Neural cell (in vitro differentiated cells): Measurements from ENCODE around the gene LMO3.

Source experiments
- EP300 ChIP-seq: fragments of 450-650 bp; conservative IDR thresholded peaks from 2 replicates; pipeline ENCODE4 v1.6.1; 2014; ENCODE audit warnings: antibody characterized with exemption, mild to moderate bottlenecking, moderate library complexity; ENCODE audit not compliant: poor library complexity, severe bottlenecking
- EZH2 ChIP-seq: fragments of 200-600, 300-800 bp; shearing (Covaris generic), sonication (generic); IDR thresholded peaks from 2 replicates; pipeline ENCODE4 v1.6.1; 2014; ENCODE audit warnings: antibody characterized with exemption, low read length, borderline replicate concordance, mild to moderate bottlenecking; ENCODE audit not compliant: insufficient read depth, poor library complexity, severe bottlenecking
- MXI1 ChIP-seq: fragments of 450-650 bp; conservative IDR thresholded peaks from 2 replicates; pipeline ENCODE4 v1.6.1; 2014; ENCODE audit warnings: antibody characterized with exemption, mild to moderate bottlenecking; ENCODE audit not compliant: poor library complexity, severe bottlenecking
- POLR2AphosphoS5 ChIP-seq: IDR thresholded peaks from 2 replicates; pipeline ENCODE4 v1.6.1; 2012
- RAD21 ChIP-seq: fragments of 450-650 bp; conservative IDR thresholded peaks from 2 replicates; pipeline ENCODE4 v1.6.1; 2014; ENCODE audit warnings: antibody characterized with exemption, mild to moderate bottlenecking, moderate library complexity
- SMC3 ChIP-seq: fragments of 450-650 bp; conservative IDR thresholded peaks from 2 replicates; pipeline ENCODE4 v1.6.1; 2014; ENCODE audit warnings: antibody characterized with exemption, mild to moderate bottlenecking, moderate library complexity; ENCODE audit not compliant: poor library complexity
- TAF1 ChIP-seq: IDR thresholded peaks from 2 replicates; pipeline ENCODE4 v1.6.1; 2012; ENCODE audit warnings: low read depth
- TF ChIP-seq, protein P1 (sequence below): IDR thresholded peaks from 2 replicates; pipeline ENCODE4 v1.6.1; 2012; ENCODE audit warnings: borderline replicate concordance
- TF ChIP-seq, protein P2 (sequence below): fragments of 450-650 bp; IDR thresholded peaks from 2 replicates; pipeline ENCODE4 v1.5.1; 2014; ENCODE audit warnings: antibody characterized with exemption, mild to moderate bottlenecking, moderate library complexity; ENCODE audit not compliant: poor library complexity, severe bottlenecking

DNA sequence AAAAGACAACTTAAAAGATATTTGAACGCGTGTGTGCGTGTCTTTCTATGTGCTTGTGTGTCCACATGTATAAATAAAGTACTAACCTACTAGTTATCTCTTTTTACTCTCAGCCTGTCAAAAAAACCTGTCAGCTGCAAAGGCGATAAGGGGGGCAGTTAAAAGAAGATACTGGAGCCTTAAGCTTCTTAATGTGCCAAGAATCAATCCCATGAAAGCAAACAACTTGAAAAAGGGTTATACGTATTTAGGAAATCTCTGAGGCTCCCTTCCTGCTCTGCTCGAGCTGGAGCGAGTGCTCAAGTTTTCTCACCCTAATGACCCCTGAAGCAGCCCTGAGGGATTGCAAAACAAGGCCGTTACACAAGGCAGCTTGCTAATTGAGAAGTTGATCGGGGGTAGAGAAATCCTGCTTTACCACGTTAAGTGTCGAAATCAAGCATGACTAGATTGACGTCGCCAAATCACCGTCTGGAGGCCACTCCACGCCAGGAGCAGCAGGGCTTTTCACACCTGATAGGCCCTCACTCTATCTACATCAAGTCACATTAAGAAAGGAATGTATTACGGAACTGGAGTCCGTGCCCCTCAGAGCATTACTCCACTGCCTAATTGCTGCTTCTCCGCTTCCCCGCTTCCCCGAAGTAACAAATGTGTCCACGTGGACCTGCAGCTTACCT lies 32.4 kb downstream of the LMO3 start:
- TF ChIP-seq, protein P1, sequence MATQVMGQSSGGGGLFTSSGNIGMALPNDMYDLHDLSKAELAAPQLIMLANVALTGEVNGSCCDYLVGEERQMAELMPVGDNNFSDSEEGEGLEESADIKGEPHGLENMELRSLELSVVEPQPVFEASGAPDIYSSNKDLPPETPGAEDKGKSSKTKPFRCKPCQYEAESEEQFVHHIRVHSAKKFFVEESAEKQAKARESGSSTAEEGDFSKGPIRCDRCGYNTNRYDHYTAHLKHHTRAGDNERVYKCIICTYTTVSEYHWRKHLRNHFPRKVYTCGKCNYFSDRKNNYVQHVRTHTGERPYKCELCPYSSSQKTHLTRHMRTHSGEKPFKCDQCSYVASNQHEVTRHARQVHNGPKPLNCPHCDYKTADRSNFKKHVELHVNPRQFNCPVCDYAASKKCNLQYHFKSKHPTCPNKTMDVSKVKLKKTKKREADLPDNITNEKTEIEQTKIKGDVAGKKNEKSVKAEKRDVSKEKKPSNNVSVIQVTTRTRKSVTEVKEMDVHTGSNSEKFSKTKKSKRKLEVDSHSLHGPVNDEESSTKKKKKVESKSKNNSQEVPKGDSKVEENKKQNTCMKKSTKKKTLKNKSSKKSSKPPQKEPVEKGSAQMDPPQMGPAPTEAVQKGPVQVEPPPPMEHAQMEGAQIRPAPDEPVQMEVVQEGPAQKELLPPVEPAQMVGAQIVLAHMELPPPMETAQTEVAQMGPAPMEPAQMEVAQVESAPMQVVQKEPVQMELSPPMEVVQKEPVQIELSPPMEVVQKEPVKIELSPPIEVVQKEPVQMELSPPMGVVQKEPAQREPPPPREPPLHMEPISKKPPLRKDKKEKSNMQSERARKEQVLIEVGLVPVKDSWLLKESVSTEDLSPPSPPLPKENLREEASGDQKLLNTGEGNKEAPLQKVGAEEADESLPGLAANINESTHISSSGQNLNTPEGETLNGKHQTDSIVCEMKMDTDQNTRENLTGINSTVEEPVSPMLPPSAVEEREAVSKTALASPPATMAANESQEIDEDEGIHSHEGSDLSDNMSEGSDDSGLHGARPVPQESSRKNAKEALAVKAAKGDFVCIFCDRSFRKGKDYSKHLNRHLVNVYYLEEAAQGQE = no peak
- TF ChIP-seq, protein P2, sequence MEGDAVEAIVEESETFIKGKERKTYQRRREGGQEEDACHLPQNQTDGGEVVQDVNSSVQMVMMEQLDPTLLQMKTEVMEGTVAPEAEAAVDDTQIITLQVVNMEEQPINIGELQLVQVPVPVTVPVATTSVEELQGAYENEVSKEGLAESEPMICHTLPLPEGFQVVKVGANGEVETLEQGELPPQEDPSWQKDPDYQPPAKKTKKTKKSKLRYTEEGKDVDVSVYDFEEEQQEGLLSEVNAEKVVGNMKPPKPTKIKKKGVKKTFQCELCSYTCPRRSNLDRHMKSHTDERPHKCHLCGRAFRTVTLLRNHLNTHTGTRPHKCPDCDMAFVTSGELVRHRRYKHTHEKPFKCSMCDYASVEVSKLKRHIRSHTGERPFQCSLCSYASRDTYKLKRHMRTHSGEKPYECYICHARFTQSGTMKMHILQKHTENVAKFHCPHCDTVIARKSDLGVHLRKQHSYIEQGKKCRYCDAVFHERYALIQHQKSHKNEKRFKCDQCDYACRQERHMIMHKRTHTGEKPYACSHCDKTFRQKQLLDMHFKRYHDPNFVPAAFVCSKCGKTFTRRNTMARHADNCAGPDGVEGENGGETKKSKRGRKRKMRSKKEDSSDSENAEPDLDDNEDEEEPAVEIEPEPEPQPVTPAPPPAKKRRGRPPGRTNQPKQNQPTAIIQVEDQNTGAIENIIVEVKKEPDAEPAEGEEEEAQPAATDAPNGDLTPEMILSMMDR = no peak
- TF ChIP-seq EP300 (no peak), TAF1 (no peak), EZH2 (no peak), RAD21 (no peak), POLR2AphosphoS5 (no peak), SMC3 (no peak), MXI1 (no peak)
